Fibroblast of lung (primary cell): ENCODE measurements around the gene HOXC10. TPM values are rescaled to one million over a fixed set of nuclear protein-coding genes. Genes with fewer than 3 reads are reported as not detected.

Experiments used
- DNase-seq, 2 donors: peaks; one replicate each; pipeline versions ENCODE4 v3.0.0 to v3.0.0-alpha.2; 2010; ENCODE audit warnings: low read depth in 2 of 2
- H2AFZ ChIP-seq: 2 replicates; pipeline ENCODE4 v1.5.1; 2012; ENCODE audit warnings: low read length, control low read depth, inconsistent platforms
- H3K27ac ChIP-seq: 2 replicates; pipeline ENCODE4 v1.5.1; 2011; ENCODE audit warnings: low read length, control low read depth; ENCODE audit not compliant: insufficient read depth
- H3K27me3 ChIP-seq: 2 replicates; pipeline ENCODE4 v1.5.1; 2011; ENCODE audit warnings: mild to moderate bottlenecking, low read length; ENCODE audit not compliant: control insufficient read depth, insufficient read depth
- H3K36me3 ChIP-seq: 2 replicates; pipeline ENCODE4 v1.5.1; 2011; ENCODE audit warnings: low read length; ENCODE audit not compliant: control insufficient read depth, insufficient read depth
- H3K4me1 ChIP-seq: 2 replicates; pipeline ENCODE4 v1.5.1; 2011; ENCODE audit warnings: low read length; ENCODE audit not compliant: control insufficient read depth, insufficient read depth; ENCODE audit errors: extremely low read depth
- H3K4me2 ChIP-seq: 2 replicates; pipeline ENCODE4 v1.5.1; 2011; ENCODE audit warnings: low read length, control low read depth; ENCODE audit not compliant: insufficient read depth; ENCODE audit errors: extremely low read depth
- H3K4me3 ChIP-seq, 4 experiments: fragments of 200-600 bp in 1 of 4; sonication (generic) in 1 of 4; replicated peaks in 1 of 4; 2 replicates each; pipeline ENCODE4 v1.5.1; 2011 to 2016; ENCODE audit warnings: low read length in 4 of 4, low read depth in 3 of 4, mild to moderate bottlenecking in 3 of 4, control low read depth in 2 of 4, inconsistent platforms in 1 of 4, mixed read lengths in 1 of 4; ENCODE audit not compliant: insufficient read depth in 1 of 4; ENCODE audit errors: control extremely low read depth in 1 of 4
- H3K79me2 ChIP-seq: 2 replicates; pipeline ENCODE4 v1.5.1; 2012; ENCODE audit warnings: mild to moderate bottlenecking, low read length, inconsistent platforms; ENCODE audit not compliant: control insufficient read depth, insufficient read depth
- H3K9ac ChIP-seq: 2 replicates; pipeline ENCODE4 v1.5.1; 2011; ENCODE audit warnings: mild to moderate bottlenecking, low read length, control low read depth; ENCODE audit not compliant: insufficient read depth
- H3K9me3 ChIP-seq: 2 replicates; pipeline ENCODE4 v1.5.1; 2012; ENCODE audit warnings: low read depth, low read length; ENCODE audit not compliant: control insufficient read depth, insufficient read depth
- H4K20me1 ChIP-seq: 2 replicates; pipeline ENCODE4 v1.5.1; 2011; ENCODE audit warnings: low read length; ENCODE audit not compliant: control insufficient read depth, insufficient read depth; ENCODE audit errors: extremely low read depth
- CTCF ChIP-seq, 2 donors: IDR thresholded peaks in 1 of 2; conservative IDR thresholded peaks in 1 of 2; 1 replicate in 1 of 2; 2 replicates in 1 of 2; pipeline ENCODE4 v1.5.1; 2011 to 2012; ENCODE audit warnings: low read length in 2 of 2, control low read depth in 1 of 2, inconsistent platforms in 1 of 2, low read depth in 1 of 2, mild to moderate bottlenecking in 1 of 2
- EZH2 ChIP-seq: IDR thresholded peaks from 2 replicates; pipeline ENCODE4 v1.5.1; 2012; ENCODE audit warnings: low read length, control low read depth, mild to moderate bottlenecking; ENCODE audit errors: missing control alignments
- polyA plus RNA-seq, 2 donors: library from polyadenylated mRNA; depleted of rRNA in 1 of 2; stranded (reverse) in 1 of 2; unstranded in 1 of 2; fragments of >200 nt; gene quantifications; 2 replicates each; pipeline ENCODE4 v1.2.1, GENCODE V29; 2011 to 2012; ENCODE audit warnings: missing spikeins in 1 of 2
- total RNA-seq: library from RNA; depleted of rRNA; stranded (reverse); fragments of >200 nt; gene quantifications from 2 replicates; pipeline ENCODE4 v1.2.1, GENCODE V29; 2014

The HOXC10 gene
- total and polyA plus RNA-seq, 2 donors (not counting 1 experiment from before 2014, with no cell fraction given) = 0.06 TPM; not detected in 1

DNA sequence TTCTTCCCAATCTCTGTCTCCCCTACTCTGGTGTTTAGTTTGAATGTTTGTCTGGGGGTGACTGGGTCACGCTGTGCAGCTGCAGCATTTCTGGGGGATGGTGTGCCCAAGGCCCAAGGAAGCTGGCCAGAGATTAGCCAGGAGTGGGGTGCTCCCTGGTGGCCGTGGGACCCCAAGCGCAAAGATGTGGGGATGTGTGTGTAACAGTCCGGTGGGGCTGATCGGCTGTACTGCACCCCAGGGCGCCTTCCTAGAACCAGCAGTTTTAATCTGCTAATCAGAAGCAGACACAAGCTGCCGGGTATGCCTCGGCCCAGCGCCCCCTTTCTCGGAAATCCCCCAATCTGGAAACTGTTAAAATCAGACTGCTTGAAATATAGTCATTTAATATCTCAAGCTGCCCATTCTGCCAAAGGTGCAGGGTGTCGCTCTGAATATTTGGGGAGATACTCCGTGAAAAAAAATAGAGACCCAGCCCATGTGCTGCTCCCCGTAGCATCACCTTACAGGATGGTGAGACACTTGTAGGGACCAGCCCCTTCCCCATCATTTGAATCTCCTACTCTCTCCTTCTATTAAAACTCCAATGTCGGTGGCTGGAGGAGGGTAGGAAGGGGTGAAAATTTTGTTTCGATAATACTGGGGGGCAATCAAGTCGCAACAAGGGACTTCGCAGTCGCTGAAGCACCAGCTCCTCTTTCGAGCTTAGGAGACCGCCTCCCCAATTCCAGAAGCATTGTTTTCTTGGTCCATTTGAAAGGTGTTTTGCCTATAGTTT lies 19.3 kb downstream of the HOXC10 start:
- Histone ChIP-seq H3K4me1 (no peaks in the 10 kb centered on the region), H2AFZ (no peak overlapping the region), H3K9me3 (no peaks in the 10 kb centered on the region), H3K4me2 (no peak overlapping the region), H3K27ac (no peak overlapping the region), H3K27me3 (peaks cover 77% of the 10 kb centered on the region), H3K4me3 (no peak overlapping the region), H3K9ac (no peak overlapping the region), H3K36me3 (no peaks in the 10 kb centered on the region), H3K79me2 (no peaks in the 10 kb centered on the region), H4K20me1 (no peaks in the 10 kb centered on the region)
- DNase-seq = no peak
- TF ChIP-seq EZH2 = no peak
- no peak for TF ChIP-seq CTCF (conservative IDR thresholded peaks at IDR 0.05 in 1 of 2, IDR thresholded peaks at IDR 0.05 in 1 of 2; ENCODE audit: low read depth in 1 of 2, low read length in 2 of 2)

GRCh38 chr12:54004841-54005530 lies 20.0 kb downstream of the HOXC10 start:
- H3K36me3 ChIP-seq = no peaks in the 10 kb centered on the region
- no peak overlapping the region for H3K4me3 ChIP-seq
- no peak overlapping the region for H3K9ac ChIP-seq
- no peak overlapping the region for H3K4me2 ChIP-seq
- TF ChIP-seq EZH2 = no peak
- TF ChIP-seq CTCF (conservative IDR thresholded peaks at IDR 0.05 in 1 of 2, IDR thresholded peaks at IDR 0.05 in 1 of 2; ENCODE audit: low read depth in 1 of 2, low read length in 2 of 2) = no peak
- no peak for DNase-seq
- H2AFZ ChIP-seq = no peak overlapping the region
- no peaks in the 10 kb centered on the region for H3K9me3 ChIP-seq
- H4K20me1 ChIP-seq = no peaks in the 10 kb centered on the region
- H3K27me3 ChIP-seq = peaks cover 78% of the 10 kb centered on the region
- no peak overlapping the region for H3K27ac ChIP-seq
- H3K4me1 ChIP-seq = no peaks in the 10 kb centered on the region
- H3K79me2 ChIP-seq = no peaks in the 10 kb centered on the region

DNA sequence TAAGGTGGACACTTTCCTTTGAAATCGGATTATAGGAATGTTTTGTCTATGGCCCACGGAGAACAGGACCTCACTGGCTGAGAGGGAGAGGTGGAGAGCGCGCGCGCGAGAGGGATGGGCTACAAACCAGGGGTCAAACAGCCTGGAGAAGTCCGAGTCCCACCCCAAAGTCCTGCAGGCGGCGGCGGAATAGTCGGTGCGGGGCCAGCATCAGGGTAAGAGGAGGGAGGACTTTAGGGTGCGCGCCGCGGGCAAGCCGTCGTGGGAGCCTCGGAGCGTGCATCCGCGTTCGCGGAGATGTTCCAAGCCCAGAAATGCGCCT lies 20.5 kb downstream of the HOXC10 start:
- H3K36me3 ChIP-seq = no peaks in the 10 kb centered on the region
- no peaks in the 10 kb centered on the region for H3K79me2 ChIP-seq
- H3K9me3 ChIP-seq = no peaks in the 10 kb centered on the region
- H3K4me1 ChIP-seq = no peaks in the 10 kb centered on the region
- peaks cover 78% of the 10 kb centered on the region for H3K27me3 ChIP-seq
- H2AFZ ChIP-seq = no peak overlapping the region
- H3K4me2 ChIP-seq = no peak overlapping the region
- no peak overlapping the region for H3K9ac ChIP-seq
- no peaks in the 10 kb centered on the region for H4K20me1 ChIP-seq
- TF ChIP-seq EZH2 (no peak), CTCF (conservative IDR thresholded peaks at IDR 0.05 in 1 of 2, IDR thresholded peaks at IDR 0.05 in 1 of 2; ENCODE audit: low read depth in 1 of 2, low read length in 2 of 2) (no peak)
- no peak overlapping the region for H3K4me3 ChIP-seq
- no peak overlapping the region for H3K27ac ChIP-seq
- no peak for DNase-seq
